22Rv1 (cell line): ENCODE measurements around the gene MEX3A.

ENCODE experiments used
- H3K27ac ChIP-seq: fragments of 450-650 bp; 2 replicates; pipeline ENCODE4 v1.5.1; 2017
- CTCF ChIP-seq: fragments of 450-650 bp; IDR thresholded peaks from 2 replicates; pipeline ENCODE4 v1.5.1; 2017; ENCODE audit warnings: mild to moderate bottlenecking
- ZFX ChIP-seq: fragments of 450-650 bp; IDR thresholded peaks from 2 replicates; pipeline ENCODE4 v1.6.1; 2017; ENCODE audit warnings: antibody characterized with exemption, borderline replicate concordance

MEX3A gene

GRCh38 chr1:156024801-156025200, 57.5 kb downstream of the MEX3A start:
- H3K27ac ChIP-seq, result no peak overlapping the region
- TF ChIP-seq CTCF, result no peak
- no peak for TF ChIP-seq ZFX
